K562 (cell line): ENCODE measurements around the gene ZNF599. TPM values are rescaled to one million over a fixed set of nuclear protein-coding genes. Genes with fewer than 3 reads are reported as not detected.

Source experiments
- CHD7 ChIP-seq: fragments of 200-600 bp; sonication (generic); IDR thresholded peaks from one replicate; pipeline ENCODE4 v1.6.1; 2012; ENCODE audit warnings: mild to moderate bottlenecking, low read depth, low read length, inconsistent platforms
- CTCFL ChIP-seq: IDR thresholded peaks from 2 replicates; pipeline ENCODE4 v1.6.1; 2011; ENCODE audit warnings: borderline replicate concordance, low read depth, mild to moderate bottlenecking, moderate library complexity, low read length; ENCODE audit not compliant: insufficient read depth, poor library complexity, severe bottlenecking
- HMGN3 ChIP-seq: IDR thresholded peaks from 2 replicates; pipeline ENCODE4 v1.6.1; 2011; ENCODE audit warnings: borderline replicate concordance, low read depth, mild to moderate bottlenecking, mixed read lengths, low read length; ENCODE audit not compliant: insufficient read length; ENCODE audit errors: extremely low read depth
- KLF6 ChIP-seq: fragments of 250-450 bp; sonication (Bioruptor Pico); IDR thresholded peaks from 2 replicates; pipeline ENCODE4 v1.4.0; 2020; ENCODE audit warnings: mild to moderate bottlenecking, moderate library complexity, borderline replicate concordance
- MBD1 ChIP-seq: fragments of 250-450 bp; sonication (Bioruptor Pico); IDR thresholded peaks from 2 replicates; pipeline ENCODE4 v1.8.0; 2022; ENCODE audit warnings: inconsistent platforms
- NFIC ChIP-seq: fragments of 450-650 bp; IDR thresholded peaks from 2 replicates; pipeline ENCODE4 v1.6.1; 2017; ENCODE audit warnings: mild to moderate bottlenecking, inconsistent platforms
- RFX5 ChIP-seq: IDR thresholded peaks from 2 replicates; pipeline ENCODE4 v1.6.1; 2011; ENCODE audit warnings: low read depth, mild to moderate bottlenecking, improper control_type of control experiment, low read length
- TEAD1 ChIP-seq, 2 experiments: fragments of 450-650 bp in 1 of 2; sonication (generic) in 1 of 2; formaldehyde crosslinking; IDR thresholded peaks; 2 replicates each; pipeline versions ENCODE4 v1.4.0 to v1.8.0; 2020 to 2022; ENCODE audit warnings: mild to moderate bottlenecking in 2 of 2, missing genetic modification reagents in 1 of 2
- ZNF644 ChIP-seq: fragments of 200-800 bp; sonication (Bioruptor generic); IDR thresholded peaks from 2 replicates; pipeline ENCODE4 v1.6.1; 2016; ENCODE audit warnings: low read depth, missing genetic modification characterization, missing compliant biosample characterization
- ZZZ3 ChIP-seq: fragments of 450-650 bp; IDR thresholded peaks from 2 replicates; pipeline ENCODE4 v1.6.1; 2016; ENCODE audit warnings: antibody characterized with exemption, mild to moderate bottlenecking, moderate library complexity
- polyA plus RNA-seq, 8 experiments: library from polyadenylated mRNA; depleted of rRNA in 4 of 8; stranded (reverse) in 5 of 8; unstranded in 3 of 8; fragments of >200 nt; fragmentation: Nextera tagmentation in 2 of 8; fragmentation: Illumina TruSeq in 1 of 8; extraction: Ambion mirVana in 2 of 8; extraction: Trizol in 1 of 8; gene quantifications; 2 replicates each; pipeline versions ENCODE4 v1.2.1 to v1.2.3, GENCODE V29; 2011 to 2014; ENCODE audit warnings: inconsistent platforms in 1 of 8, missing spikeins in 1 of 8
- total RNA-seq, 7 experiments: library from RNA; depleted of rRNA in 6 of 7; stranded (reverse); fragments of >200 nt in 6 of 7; fragmentation: Illumina TruSeq in 2 of 7; extraction: Trizol in 2 of 7; gene quantifications; 2 replicates each; pipeline versions ENCODE4 v1.2.1 to v1.2.3, GENCODE V29; 2011 to 2021; ENCODE audit warnings: low replicate concordance in 1 of 7

The ZNF599 gene
- total and polyA plus RNA-seq, 9 of the 15 experiments (the other 6 are each of a cell fraction or from before 2014, with no cell fraction given), result 0.71 to 6.7 (median 2.8) TPM

GRCh38 chr19:34733746-34734536 lies 39.1 kb downstream of the ZNF599 start, which contains the start of gene ZNF181 (continued):
- TF ChIP-seq CHD7 (no peak), RFX5 (no peak), ZNF644 (tag) (peak; percentile 89; the same call in 1 of the 2 replicates), HMGN3 (peak; percentile 82), KLF6 (CRISPR knock-in tag) (no peak), TEAD1 (CRISPR knock-in tag; IDR thresholded peaks at IDR 0.05) (peak; percentile 86 to 98), NFIC (peak; percentile 58), MBD1 (CRISPR knock-in tag) (no peak), ZZZ3 (no peak), CTCFL (no peak)
